H9 (cell line): ENCODE results near the gene RGS6. TPM values are rescaled to one million over a fixed set of nuclear protein-coding genes. Genes with fewer than 3 reads are reported as not detected.

Experiments used
- DNase-seq: peaks from one replicate; pipeline ENCODE4 v3.0.0-alpha.2; 2017
- H2AFZ ChIP-seq: one replicate; pipeline ENCODE4 v1.6.1; 2013; ENCODE audit warnings: mild to moderate bottlenecking, low read length, control low read depth, moderate library complexity
- H2AK5ac ChIP-seq: 2 replicates; pipeline ENCODE4 v1.6.1; 2013; ENCODE audit warnings: low read length, control low read depth, mixed read lengths; ENCODE audit not compliant: insufficient read length
- H2BK120ac ChIP-seq: one replicate; pipeline ENCODE4 v1.6.1; 2013; ENCODE audit warnings: low read depth, mild to moderate bottlenecking, low read length, control low read depth, inconsistent platforms; ENCODE audit not compliant: poor library complexity, severe bottlenecking
- H2BK12ac ChIP-seq: 2 replicates; pipeline ENCODE4 v1.6.1; 2013; ENCODE audit warnings: low read length, control low read depth, mixed read lengths, low read depth; ENCODE audit not compliant: insufficient read length
- H2BK15ac ChIP-seq: 2 replicates; pipeline ENCODE4 v1.6.1; 2013; ENCODE audit warnings: low read depth, low read length, control low read depth
- H2BK20ac ChIP-seq: one replicate; pipeline ENCODE4 v1.6.1; 2013; ENCODE audit warnings: low read depth, mild to moderate bottlenecking, low read length, control low read depth, inconsistent platforms; ENCODE audit not compliant: poor library complexity, severe bottlenecking
- H2BK5ac ChIP-seq: 2 replicates; pipeline ENCODE4 v1.6.1; 2013; ENCODE audit warnings: low read length, control low read depth, mixed read lengths; ENCODE audit not compliant: insufficient read length
- H3K14ac ChIP-seq: 2 replicates; pipeline ENCODE4 v1.6.1; 2013; ENCODE audit warnings: low read length, control low read depth; ENCODE audit not compliant: insufficient read depth
- H3K18ac ChIP-seq: 2 replicates; pipeline ENCODE4 v1.6.1; 2013; ENCODE audit warnings: low read depth, mild to moderate bottlenecking, mixed read lengths, low read length, control low read depth; ENCODE audit not compliant: insufficient read length
- H3K23ac ChIP-seq: 2 replicates; pipeline ENCODE4 v1.6.1; 2013; ENCODE audit warnings: low read length, control low read depth, mixed read lengths, low read depth; ENCODE audit not compliant: insufficient read length
- H3K23me2 ChIP-seq: 2 replicates; pipeline ENCODE4 v1.6.1; 2013; ENCODE audit warnings: low read depth, mild to moderate bottlenecking, mixed read lengths, low read length, control low read depth; ENCODE audit not compliant: insufficient read length, poor library complexity, severe bottlenecking
- H3K27ac ChIP-seq: 2 replicates; pipeline ENCODE4 v1.5.1; 2013; ENCODE audit warnings: low read length, control low read depth, mixed read lengths, low read depth; ENCODE audit not compliant: insufficient read length
- H3K27me3 ChIP-seq: 2 replicates; pipeline ENCODE4 v1.6.1; 2013; ENCODE audit warnings: low read length, control low read depth, inconsistent platforms; ENCODE audit not compliant: insufficient read depth
- H3K4ac ChIP-seq: 2 replicates; pipeline ENCODE4 v1.6.1; 2013; ENCODE audit warnings: low read depth, mild to moderate bottlenecking, control low read depth, inconsistent platforms, low read length, moderate library complexity
- H3K4me1 ChIP-seq: 2 replicates; pipeline ENCODE4 v1.6.1; 2013; ENCODE audit warnings: low read length, control low read depth, inconsistent platforms; ENCODE audit not compliant: insufficient read depth
- H3K4me2 ChIP-seq: 2 replicates; pipeline ENCODE4 v1.6.1; 2013; ENCODE audit warnings: low read length, control low read depth, mixed read lengths; ENCODE audit not compliant: insufficient read length, insufficient read depth
- H3K56ac ChIP-seq: 2 replicates; pipeline ENCODE4 v1.6.1; 2013; ENCODE audit warnings: low read depth, mild to moderate bottlenecking, mixed read lengths, low read length, control low read depth; ENCODE audit not compliant: insufficient read length
- H3K79me1 ChIP-seq: 2 replicates; pipeline ENCODE4 v1.6.1; 2013; ENCODE audit warnings: low read depth, mild to moderate bottlenecking, moderate library complexity, low read length, control low read depth, inconsistent platforms; ENCODE audit not compliant: insufficient read depth, poor library complexity, severe bottlenecking
- H3K79me2 ChIP-seq: 2 replicates; pipeline ENCODE4 v1.6.1; 2013; ENCODE audit warnings: low read length, control low read depth, inconsistent platforms; ENCODE audit not compliant: insufficient read depth
- H3K9ac ChIP-seq: 2 replicates; pipeline ENCODE4 v1.6.1; 2013; ENCODE audit warnings: low read length, control low read depth, mixed read lengths; ENCODE audit not compliant: insufficient read length; ENCODE audit errors: extremely low read depth
- H3K9me3 ChIP-seq: one replicate; pipeline ENCODE4 v1.6.1; 2013; ENCODE audit warnings: low read depth, low read length, inconsistent platforms; ENCODE audit not compliant: control insufficient read depth
- H3T11ph ChIP-seq: one replicate; pipeline ENCODE4 v1.6.1; 2013; ENCODE audit warnings: mild to moderate bottlenecking, low read length, control low read depth, inconsistent platforms
- H4K20me1 ChIP-seq: one replicate; pipeline ENCODE4 v1.6.1; 2013; ENCODE audit not compliant: control insufficient read depth, insufficient read length, insufficient read depth
- H4K5ac ChIP-seq: 2 replicates; pipeline ENCODE4 v1.6.1; 2013; ENCODE audit warnings: low read depth, mild to moderate bottlenecking, mixed read lengths, low read length, control low read depth; ENCODE audit not compliant: insufficient read length
- H4K8ac ChIP-seq: replicated peaks from 2 replicates; pipeline ENCODE4 v1.6.1; 2013; ENCODE audit warnings: low read length, control low read depth, mixed read lengths, low read depth; ENCODE audit not compliant: insufficient read length
- H4K91ac ChIP-seq: 2 replicates; pipeline ENCODE4 v1.6.1; 2013; ENCODE audit warnings: low read depth, mild to moderate bottlenecking, moderate library complexity, mixed read lengths, low read length, control low read depth; ENCODE audit not compliant: insufficient read length
- H3K27ac Mint-ChIP-seq, 3 experiments: 2 replicates in 2 of 3; 3 replicates in 1 of 3; pipeline ENCODE4 v1.8.0; 2020 to 2021; ENCODE audit warnings: mixed read lengths in 3 of 3, mild to moderate bottlenecking in 1 of 3, moderate library complexity in 1 of 3
- H3K27me3 Mint-ChIP-seq: 2 replicates; pipeline ENCODE4 v1.8.0; 2021; ENCODE audit warnings: low read depth, mild to moderate bottlenecking, moderate library complexity, mixed read lengths
- H3K36me3 Mint-ChIP-seq, 3 experiments: 2 replicates in 2 of 3; 3 replicates in 1 of 3; pipeline ENCODE4 v1.8.0; 2020 to 2021; ENCODE audit warnings: low read depth in 3 of 3, mixed read lengths in 3 of 3; ENCODE audit not compliant: insufficient read depth in 1 of 3
- H3K4me1 Mint-ChIP-seq, 2 experiments: 2 replicates each; pipeline ENCODE4 v1.8.0; 2020; ENCODE audit warnings: mixed read lengths in 2 of 2
- H3K4me3 Mint-ChIP-seq, 2 experiments: 2 replicates in 1 of 2; 3 replicates in 1 of 2; pipeline ENCODE4 v1.8.0; 2020 to 2021; ENCODE audit warnings: mild to moderate bottlenecking in 2 of 2, mixed read lengths in 2 of 2, moderate library complexity in 1 of 2
- H3K9me3 Mint-ChIP-seq, 2 experiments: 2 replicates in 1 of 2; 3 replicates in 1 of 2; pipeline ENCODE4 v1.8.0; 2020; ENCODE audit warnings: mild to moderate bottlenecking in 2 of 2, mixed read lengths in 2 of 2, moderate library complexity in 1 of 2
- WGBS: extraction: QIAGEN DNeasy Blood & Tissue Kit; methylation state at CpG from one replicate; pipeline ENCODE4 v1.1.7; 2013; ENCODE audit warnings: missing lambda C conversion rate, low lambda C conversion rate, mixed read lengths; ENCODE audit not compliant: insufficient read length; ENCODE audit errors: extremely low coverage; 5-methylcytosine and 5-hydroxymethylcytosine counted together
- total RNA-seq: library from RNA; stranded (reverse); gene quantifications from 2 replicates; pipeline ENCODE4 v1.2.1, GENCODE V29; 2021
- TF ChIP-seq, protein P1 (sequence below): fragments of 200-600 bp; sonication (generic); conservative IDR thresholded peaks from 3 replicates; pipeline ENCODE4 v1.8.0; 2021; ENCODE audit warnings: antibody characterized with exemption, mild to moderate bottlenecking

Gene RGS6
- total RNA-seq, 1 experiment from 2014 or later: 3.0 TPM

DNA sequence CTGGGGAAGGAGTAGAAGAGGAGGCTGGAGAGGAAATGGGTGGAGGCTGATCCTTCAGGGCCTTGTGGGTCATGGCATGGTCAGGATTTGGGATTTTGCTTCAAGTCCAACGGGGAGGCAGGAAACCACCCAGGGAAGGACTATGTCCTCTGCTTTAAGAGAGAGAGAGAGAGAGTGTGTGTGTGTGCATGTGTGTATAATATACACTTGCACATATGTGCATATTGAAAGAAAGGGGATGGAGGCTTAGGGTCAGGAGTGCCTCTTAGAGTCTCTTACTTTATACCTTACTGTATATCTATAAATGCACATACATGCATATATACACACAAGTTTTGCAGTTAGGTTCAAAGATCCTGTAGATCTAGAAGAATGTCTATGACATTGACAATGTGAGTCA lies 94.8 kb downstream of the RGS6 start:
- no peak overlapping the region for H3K18ac ChIP-seq
- H3K4me1 ChIP-seq: peaks cover 3% of the 10 kb centered on the region; the same call in 1 of the 2 replicates
- no peaks in the 10 kb centered on the region for H3K9me3 ChIP-seq
- Mint-ChIP-seq H3K36me3 (no peaks in the 10 kb centered on the region; a peak in 1 of 7 replicates), H3K4me1 (peaks cover 12% of the 10 kb centered on the region in 2 experiments), H3K27ac (peak overlapping the region in 2 of 3 experiments; percentile 23 to 40; a peak in 2 of 7 replicates), H3K27me3 (no peaks in the 10 kb centered on the region), H3K4me3 (no peak overlapping the region), H3K9me3 (no peaks in the 10 kb centered on the region)
- no peak overlapping the region for H3K9ac ChIP-seq
- no peak overlapping the region for H2BK20ac ChIP-seq
- no peak overlapping the region for H2AK5ac ChIP-seq
- DNase-seq: no peak
- no peak overlapping the region for H3K4ac ChIP-seq
- H3K27ac ChIP-seq: no peak overlapping the region
- no CpG with 5 or more reads among the region's 1 CpG for WGBS
- no peak overlapping the region for H3K56ac ChIP-seq
- H3K79me1 ChIP-seq: no peaks in the 10 kb centered on the region
- no peak overlapping the region for H3K23ac ChIP-seq
- H2BK15ac ChIP-seq: no peak overlapping the region
- no peaks in the 10 kb centered on the region for H3K27me3 ChIP-seq
- no peak overlapping the region for H2BK5ac ChIP-seq
- TF ChIP-seq, protein P1, sequence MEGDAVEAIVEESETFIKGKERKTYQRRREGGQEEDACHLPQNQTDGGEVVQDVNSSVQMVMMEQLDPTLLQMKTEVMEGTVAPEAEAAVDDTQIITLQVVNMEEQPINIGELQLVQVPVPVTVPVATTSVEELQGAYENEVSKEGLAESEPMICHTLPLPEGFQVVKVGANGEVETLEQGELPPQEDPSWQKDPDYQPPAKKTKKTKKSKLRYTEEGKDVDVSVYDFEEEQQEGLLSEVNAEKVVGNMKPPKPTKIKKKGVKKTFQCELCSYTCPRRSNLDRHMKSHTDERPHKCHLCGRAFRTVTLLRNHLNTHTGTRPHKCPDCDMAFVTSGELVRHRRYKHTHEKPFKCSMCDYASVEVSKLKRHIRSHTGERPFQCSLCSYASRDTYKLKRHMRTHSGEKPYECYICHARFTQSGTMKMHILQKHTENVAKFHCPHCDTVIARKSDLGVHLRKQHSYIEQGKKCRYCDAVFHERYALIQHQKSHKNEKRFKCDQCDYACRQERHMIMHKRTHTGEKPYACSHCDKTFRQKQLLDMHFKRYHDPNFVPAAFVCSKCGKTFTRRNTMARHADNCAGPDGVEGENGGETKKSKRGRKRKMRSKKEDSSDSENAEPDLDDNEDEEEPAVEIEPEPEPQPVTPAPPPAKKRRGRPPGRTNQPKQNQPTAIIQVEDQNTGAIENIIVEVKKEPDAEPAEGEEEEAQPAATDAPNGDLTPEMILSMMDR: no peak
- H4K8ac ChIP-seq: no peak overlapping the region
- H3K4me2 ChIP-seq: no peak overlapping the region
- H3K23me2 ChIP-seq: no peaks in the 10 kb centered on the region
- H3K79me2 ChIP-seq: no peaks in the 10 kb centered on the region
- no peak overlapping the region for H4K91ac ChIP-seq
- no peak overlapping the region for H2BK120ac ChIP-seq
- H4K5ac ChIP-seq: no peak overlapping the region
- H3K14ac ChIP-seq: no peak overlapping the region
- no peak overlapping the region for H2AFZ ChIP-seq
- no peak overlapping the region for H3T11ph ChIP-seq
- no peak overlapping the region for H2BK12ac ChIP-seq
- H4K20me1 ChIP-seq: no peaks in the 10 kb centered on the region
